GM18951 (cell line): Measurements from ENCODE around the gene GPR139.

ENCODE experiments used
- POLR2A ChIP-seq: IDR thresholded peaks from 4 replicates; pipeline ENCODE4 v1.6.1; 2011; ENCODE audit warnings: mild to moderate bottlenecking; ENCODE audit not compliant: insufficient read length, insufficient read depth; ENCODE audit errors: extremely low read depth
- in situ Hi-C: fragments of 300-500 bp; cut with MboI; formaldehyde crosslinking; loops from one replicate; pipeline ENCODE4 v1.12.0; 2022; ENCODE audit warnings: low sequenced_read_pairs, mixed read lengths, inconsistent platforms; ENCODE audit not compliant: unreplicated experiment

GPR139 gene

DNA sequence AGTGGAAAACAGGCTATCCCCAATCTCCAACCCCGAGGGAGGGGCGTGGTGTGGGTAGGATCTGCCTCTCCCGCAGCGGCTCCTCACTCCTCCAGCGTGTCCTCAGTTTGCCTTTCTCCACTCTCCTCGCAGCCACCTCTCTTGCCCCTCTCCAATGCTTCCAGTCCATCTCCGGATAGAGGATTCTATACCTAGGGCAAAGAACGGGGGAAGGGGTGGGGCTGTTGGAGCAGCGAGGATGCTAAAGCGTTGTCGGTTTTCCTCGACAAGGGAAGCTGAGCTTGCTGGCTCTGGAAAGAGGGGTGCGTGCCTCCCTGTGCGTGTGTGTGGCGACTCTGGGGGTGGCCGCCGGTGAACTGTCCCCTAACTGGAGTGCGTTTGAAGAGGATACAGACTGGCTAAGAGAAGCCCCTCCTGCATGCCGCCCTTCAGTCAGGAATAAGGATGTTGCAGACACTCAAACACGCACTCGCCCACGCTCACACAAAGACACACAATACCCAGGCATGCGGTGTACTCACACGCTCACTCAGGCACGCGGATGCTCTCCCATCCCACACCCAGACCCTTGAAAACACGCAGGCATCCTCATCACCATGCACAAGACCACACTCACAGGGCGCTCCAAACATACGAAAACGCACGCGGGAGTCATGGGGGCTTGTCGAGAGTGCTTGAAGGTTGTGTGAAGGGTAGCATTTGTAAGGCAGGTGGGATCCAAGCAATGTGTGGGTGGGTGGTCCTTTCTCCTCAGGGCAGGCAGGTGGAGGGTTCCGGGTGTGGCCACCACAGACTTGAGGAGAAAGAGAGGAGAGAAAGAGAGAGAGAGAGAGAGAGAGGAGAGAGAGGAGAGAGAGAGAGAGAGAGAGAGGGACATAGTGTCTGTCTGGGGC lies 655 bp upstream of the GPR139 start:
- in situ Hi-C loops: no loop called here

DNA sequence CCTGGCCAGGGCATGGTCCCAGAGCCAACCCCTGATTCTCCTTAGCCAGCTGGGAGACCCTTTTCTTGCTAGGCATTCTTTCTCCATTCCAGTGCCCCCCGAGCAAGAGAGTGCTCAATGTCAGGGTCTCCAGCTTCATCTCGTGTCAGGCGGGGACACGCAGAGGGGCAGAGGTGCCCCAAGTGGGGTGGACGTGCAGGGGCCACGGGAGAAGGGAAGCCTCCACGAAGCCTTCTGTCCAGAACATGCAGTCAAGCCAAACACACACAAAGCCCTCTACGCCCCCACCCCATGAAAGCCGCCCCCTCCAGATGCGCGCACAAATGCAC lies 852 bp downstream of the GPR139 start:
- in situ Hi-C loops: no loop called here
- TF ChIP-seq POLR2A: no peak

More for the DNA sequence above, 655 bp upstream of the GPR139 start:
- TF ChIP-seq POLR2A: no peak

DNA sequence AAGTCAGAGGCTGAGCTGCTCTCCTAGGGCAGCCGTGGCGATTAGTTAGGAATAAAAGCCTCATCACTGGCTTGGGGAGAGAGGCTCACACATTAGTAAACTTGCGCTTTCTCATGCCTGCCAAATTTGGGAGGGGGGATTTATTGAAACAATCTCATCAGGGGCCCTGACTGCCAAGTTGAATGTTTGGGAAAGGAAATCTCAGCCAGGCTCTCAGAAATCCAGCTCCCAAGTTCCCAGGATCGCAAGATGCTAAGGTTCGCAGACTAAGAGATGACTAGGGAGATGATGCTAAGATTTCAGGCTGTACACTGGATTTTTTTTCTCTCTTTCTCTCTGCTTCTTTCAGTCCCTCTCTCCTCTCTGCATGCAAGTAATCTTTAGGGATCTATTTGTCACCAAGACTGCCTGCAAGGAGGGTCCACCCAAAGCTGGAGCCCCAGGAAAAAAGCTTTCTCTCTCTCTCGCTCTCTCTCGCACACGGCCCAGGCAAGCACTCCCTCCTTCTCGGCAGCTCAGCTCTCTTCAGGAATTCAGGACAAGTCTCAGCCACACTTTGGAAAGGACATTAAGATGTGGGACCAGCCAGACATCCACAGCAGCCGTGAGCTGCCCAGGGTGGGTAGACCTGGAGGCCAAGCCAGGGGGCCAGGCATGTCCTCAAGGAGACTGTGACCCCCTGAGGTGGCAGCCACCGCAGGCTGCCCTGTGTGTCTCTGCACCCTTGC lies 1.4 kb downstream of the GPR139 start:
- in situ Hi-C loops: no loop called here

DNA sequence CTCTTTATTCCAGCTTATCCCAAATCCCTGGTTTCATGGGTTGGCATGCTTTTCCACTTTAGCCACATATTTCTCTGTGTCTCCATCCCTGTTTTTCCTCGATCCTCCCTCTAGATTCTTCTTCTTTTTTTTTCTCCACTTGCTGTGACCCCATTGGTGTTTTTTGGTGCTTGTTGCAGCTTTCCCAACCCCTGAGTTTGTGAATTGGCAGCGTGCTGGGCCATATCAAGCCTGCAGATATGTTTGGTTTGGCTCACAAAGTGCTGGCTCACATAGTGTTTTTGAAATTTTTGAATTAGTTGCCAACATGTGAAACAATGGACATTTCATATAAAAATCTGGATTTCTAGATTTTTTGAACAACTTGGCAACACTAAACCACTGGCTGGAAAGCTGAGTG lies 8.8 kb downstream of the GPR139 start:
- in situ Hi-C loops: no loop called here
- TF ChIP-seq POLR2A: no peak

More for the DNA sequence above, 1.4 kb downstream of the GPR139 start:
- TF ChIP-seq POLR2A: no peak

DNA sequence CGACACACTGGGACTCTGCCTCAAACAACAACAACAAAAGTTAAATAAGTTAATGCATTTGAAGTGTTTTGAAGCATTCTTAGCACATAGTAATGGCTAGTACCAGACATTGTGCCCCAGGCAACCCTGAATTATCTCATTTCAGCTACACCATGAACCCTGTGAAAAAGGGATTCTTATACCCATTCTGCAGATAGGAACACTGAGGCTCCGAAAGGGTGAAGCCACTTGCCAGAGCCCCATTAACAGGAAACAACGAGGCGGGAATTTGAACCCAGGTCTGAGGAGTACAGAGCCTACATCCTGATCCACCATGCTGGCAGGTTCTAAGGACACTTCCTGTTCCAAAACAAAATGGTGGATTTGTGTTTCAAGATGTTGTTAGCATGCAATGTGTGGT lies 9.2 kb downstream of the GPR139 start:
- in situ Hi-C loops: no loop called here
- TF ChIP-seq POLR2A: no peak

DNA sequence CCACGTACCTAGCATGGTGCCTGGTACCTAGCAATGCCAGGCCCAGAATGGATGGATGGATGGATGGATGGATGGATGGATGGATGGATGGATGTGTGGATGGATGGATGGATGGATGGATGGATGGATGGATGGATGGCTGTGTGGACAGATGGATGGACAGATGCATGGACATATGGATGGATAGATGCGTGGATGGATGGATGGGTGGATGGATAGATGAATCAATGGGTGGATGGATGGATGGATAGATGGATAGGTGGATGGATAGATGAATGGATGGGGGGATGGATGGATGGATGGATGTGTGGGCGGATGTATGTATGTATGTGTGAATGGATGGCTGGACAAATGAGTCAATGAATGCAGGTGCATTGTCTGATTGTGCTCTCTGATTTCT lies 12.6 kb downstream of the GPR139 start:
- in situ Hi-C loops: no loop called here

DNA sequence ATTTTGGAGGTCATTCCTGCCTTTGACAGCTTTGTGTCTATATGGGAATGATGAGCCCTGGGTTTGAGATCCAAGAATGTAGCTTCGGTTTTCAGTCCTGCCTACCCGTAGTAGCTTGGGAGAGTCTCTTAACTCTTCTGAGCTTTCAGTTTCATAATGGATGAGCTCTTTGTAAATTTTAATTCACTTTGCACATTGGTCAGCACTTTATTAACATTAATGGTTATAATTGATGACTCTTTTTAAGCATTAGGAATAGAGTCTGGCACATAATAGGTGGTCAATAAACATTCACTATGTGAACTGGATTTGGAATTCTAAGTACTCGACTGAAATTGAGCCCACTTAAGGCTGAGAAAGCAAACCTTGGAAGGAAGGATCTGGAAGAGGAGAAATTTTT lies 17.3 kb downstream of the GPR139 start:
- in situ Hi-C loops: no loop called here
- TF ChIP-seq POLR2A: no peak

More for the DNA sequence above, 12.6 kb downstream of the GPR139 start:
- TF ChIP-seq POLR2A: no peak

DNA sequence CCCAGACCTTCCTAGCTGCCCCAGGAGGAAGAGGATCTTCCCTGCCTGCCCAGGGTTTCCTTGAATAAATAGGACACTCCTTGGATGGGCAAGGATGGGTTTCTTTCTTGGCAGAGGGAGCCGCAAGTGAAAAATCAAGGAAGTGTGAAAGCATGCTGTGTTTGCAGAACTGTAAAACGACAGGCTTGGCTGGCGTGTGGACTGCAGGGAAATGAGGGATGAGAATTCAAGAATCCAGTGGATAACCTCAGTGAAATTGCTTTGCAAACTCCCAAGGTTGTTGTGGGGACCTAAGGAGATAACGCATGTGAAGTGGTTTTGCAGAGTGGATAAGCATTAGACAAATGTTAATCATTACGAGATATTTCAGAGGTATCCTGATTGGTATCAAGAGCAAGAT lies 20.4 kb downstream of the GPR139 start:
- in situ Hi-C loops: no loop called here
- no peak for TF ChIP-seq POLR2A

DNA sequence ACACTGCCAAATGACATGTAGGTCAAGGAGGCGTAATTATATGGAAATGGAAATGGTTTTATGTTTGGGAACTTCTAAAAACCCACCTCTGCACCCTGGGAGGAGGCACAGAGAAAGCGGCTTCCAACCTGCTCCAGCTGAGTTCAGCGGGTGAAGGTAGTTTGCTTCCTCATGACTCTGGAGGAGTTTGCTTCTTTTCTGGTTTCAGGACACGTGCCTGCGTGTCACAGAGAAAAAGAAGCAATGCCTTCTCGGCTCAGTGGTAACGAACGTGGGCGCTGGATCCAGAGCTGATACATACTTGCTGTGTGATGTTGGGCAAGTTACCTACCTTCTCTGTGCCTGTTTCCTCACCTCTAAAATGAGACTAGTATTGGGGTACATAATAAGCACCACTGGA lies 22.1 kb downstream of the GPR139 start:
- in situ Hi-C loops: no loop called here
- no peak for TF ChIP-seq POLR2A

DNA sequence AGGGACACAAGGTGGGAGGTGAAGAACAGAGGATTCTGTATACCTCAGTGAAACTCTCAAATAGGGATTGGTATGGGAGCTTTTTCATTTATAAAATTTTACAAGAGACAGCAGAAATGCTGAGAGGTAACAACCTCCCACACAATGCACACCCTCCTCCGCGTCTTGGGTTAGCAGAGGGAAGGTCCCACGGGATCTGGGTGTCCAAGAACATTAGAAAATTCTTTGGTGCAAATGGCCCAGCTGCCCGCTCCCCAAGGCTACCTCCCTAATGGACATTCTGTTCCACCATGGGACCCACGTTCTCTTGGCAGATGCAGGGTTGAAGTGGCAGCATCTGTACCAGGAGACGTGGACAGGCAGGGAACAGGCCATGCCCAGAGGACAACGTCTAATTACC lies 22.5 kb downstream of the GPR139 start:
- no peak for TF ChIP-seq POLR2A

DNA sequence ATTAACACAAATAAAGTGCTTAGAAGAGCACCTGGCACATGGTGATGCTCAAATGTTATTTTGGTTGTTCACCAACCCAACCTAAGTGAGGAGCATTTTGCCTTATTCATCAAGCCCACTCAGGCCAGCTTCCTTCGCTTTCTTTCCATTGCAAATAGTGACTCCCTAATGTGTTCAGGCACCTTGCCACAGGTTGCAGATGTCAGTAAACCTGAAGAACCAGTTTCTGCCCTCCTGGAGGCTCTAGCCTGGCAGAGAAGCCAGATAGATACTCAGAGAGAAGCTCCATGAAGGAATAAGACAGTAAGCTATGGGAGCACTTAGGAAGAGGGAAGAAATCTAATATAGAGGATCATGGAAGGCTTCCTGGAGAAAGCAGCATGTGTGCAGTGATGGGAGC lies 23.9 kb downstream of the GPR139 start:
- in situ Hi-C loops: no loop called here

More for the DNA sequence above, 22.5 kb downstream of the GPR139 start:
- in situ Hi-C loops: no loop called here

DNA sequence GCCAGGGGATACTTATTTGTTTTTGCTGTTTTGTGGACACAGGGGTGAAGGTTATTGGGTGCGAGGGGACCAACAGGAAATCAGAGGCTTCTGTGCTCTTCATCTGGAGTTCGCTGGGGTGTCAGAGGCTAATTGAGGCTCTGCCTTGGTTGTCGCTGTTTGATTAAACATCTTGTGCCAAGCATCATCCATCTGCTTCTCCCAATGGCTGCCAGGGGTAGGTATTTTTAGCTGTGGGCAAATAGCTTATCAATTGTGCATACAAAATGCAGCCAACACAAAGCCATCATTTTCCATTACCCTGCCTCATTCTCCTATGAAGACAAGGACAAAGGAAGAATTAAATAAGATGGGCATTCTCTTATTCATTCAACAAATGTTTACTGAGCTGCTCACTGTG lies 27.8 kb downstream of the GPR139 start:
- TF ChIP-seq POLR2A: no peak

More for the DNA sequence above, 23.9 kb downstream of the GPR139 start:
- no peak for TF ChIP-seq POLR2A

DNA sequence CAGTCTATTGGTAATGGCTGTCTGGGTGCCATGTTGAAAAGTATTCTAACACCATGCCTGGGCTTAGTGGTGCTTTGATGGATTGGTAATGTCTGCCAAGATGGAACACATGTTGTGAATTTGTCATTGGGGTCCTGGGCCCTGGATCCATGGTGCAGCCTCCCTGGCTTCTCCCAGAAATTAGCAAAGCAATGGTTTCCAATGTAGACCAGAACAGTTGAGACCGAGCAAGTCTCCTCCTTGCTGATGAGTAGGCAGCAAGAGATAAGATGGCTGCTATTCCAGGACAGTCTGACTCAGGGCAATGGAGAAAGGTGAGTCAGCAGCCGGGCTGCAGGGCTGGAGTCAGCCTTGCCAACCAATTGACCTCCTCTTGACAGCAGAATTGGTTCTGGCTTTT lies 30.8 kb downstream of the GPR139 start:
- in situ Hi-C loops: no loop called here
- no peak for TF ChIP-seq POLR2A

More for the DNA sequence above, 27.8 kb downstream of the GPR139 start:
- in situ Hi-C loops: no loop called here
